ENCODE measurements around the gene RPS21.

Gene RPS21

DNA sequence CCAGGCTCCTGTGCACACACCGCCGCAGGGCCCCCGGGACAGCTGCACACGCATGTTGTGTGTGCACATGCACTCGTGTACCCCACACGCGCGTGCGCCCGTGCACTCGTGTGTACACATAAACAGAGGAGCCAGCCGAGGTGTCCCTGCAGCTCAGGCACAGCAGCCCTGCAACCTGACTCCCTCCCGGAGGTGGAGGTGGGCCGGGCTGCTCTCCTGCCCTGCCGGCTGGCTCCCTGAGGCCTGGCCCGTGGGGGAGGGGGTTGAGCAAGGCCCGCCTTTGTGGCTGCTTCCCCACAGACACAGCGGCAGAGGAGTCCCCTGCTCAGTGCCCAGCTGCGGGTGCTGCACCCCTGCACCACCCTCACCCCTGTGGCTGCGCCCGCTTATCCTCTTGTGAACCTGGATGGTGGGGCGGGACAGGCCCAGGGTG lies 39.8 kb downstream of the RPS21 start:
- no peak for TF ChIP-seq CTCF (IDR thresholded peaks at IDR 0.05; ENCODE audit: low read depth, low read length, missing control alignments)
- no peak for DNase-seq (ENCODE audit: low read depth)

GRCh38 chr20:62427172-62428001 lies 40.5 kb downstream of the RPS21 start, which contains the start of gene RBBP8NL:
Gene RBBP8NL (minus strand): TSS chr20:62427539. CDS start chr20:62419647, 7,892 bp downstream.
- TF ChIP-seq CTCF (IDR thresholded peaks at IDR 0.05; ENCODE audit: low read depth, low read length, missing control alignments): no peak
- no peak for DNase-seq (ENCODE audit: low read depth)
- H3K4me3 ChIP-seq (ENCODE audit: low read depth, low read length): no peak within 1 kb of the TSS

More for the DNA sequence above, 39.8 kb downstream of the RPS21 start:
- no peak overlapping the region for H3K4me3 ChIP-seq (ENCODE audit: low read depth, low read length)

GRCh38 chr20:62428002-62428372 lies 41.1 kb downstream of the RPS21 start:
- DNase-seq (ENCODE audit: low read depth): no peak
- H3K4me3 ChIP-seq (ENCODE audit: low read depth, low read length): no peak overlapping the region
- no peak for TF ChIP-seq CTCF (IDR thresholded peaks at IDR 0.05; ENCODE audit: low read depth, low read length, missing control alignments)

DNA sequence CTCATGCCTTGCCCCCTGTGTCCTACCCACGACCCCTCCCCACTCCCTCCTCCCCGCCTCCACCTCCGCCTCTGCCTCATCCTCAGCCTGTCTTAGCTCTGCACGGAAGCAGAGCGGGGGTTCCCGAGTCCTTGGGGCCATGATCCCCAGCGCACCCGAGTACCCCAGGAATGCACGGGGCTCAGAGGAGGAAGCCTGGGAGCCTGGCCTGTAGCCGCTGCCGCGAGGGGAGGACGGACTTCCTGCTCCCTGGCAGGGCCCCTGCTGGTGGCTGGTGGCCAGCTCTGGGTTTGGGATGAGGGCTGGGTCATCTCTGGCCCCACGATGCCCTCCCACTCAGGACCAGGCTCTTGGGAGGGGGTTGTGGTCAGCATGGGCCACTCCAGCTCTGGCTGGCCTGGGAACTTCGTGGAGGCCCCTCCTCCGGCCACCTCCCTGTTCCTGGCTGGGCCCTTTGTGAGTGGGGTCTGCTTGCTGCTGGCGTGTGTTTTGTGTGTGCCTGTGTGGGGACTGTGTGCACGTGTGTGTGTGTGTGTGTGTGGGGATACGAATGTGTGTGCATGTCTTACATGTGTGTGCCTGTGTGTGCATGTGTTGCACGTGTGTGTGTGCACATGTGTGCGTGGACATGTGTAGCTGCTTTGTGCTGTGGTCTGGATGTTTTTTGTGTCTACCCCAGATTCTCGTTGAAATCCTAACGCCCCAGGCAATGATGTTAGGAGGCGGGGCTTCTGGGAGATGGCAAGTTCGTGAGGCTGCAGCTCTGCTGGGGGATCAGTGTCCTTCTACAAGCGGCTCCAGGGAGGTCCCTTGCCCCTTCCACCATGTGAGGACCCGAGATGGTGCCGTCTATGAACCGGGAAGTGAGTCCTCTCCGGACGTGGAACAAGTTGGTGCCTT lies 41.7 kb downstream of the RPS21 start:
- DNase-seq (ENCODE audit: low read depth): no peak
- no peak for TF ChIP-seq CTCF (IDR thresholded peaks at IDR 0.05; ENCODE audit: low read depth, low read length, missing control alignments)
- H3K4me3 ChIP-seq (ENCODE audit: low read depth, low read length): no peak overlapping the region

- no peak for TF ChIP-seq CTCF (IDR thresholded peaks at IDR 0.05; ENCODE audit: low read depth, low read length, missing control alignments)
- H3K4me3 ChIP-seq (ENCODE audit: low read depth, low read length): no peak overlapping the region
- no peak for DNase-seq (ENCODE audit: low read depth)
Observed at GRCh38 chr20:62429455-62430310, 42.8 kb downstream of the RPS21 start.

DNA sequence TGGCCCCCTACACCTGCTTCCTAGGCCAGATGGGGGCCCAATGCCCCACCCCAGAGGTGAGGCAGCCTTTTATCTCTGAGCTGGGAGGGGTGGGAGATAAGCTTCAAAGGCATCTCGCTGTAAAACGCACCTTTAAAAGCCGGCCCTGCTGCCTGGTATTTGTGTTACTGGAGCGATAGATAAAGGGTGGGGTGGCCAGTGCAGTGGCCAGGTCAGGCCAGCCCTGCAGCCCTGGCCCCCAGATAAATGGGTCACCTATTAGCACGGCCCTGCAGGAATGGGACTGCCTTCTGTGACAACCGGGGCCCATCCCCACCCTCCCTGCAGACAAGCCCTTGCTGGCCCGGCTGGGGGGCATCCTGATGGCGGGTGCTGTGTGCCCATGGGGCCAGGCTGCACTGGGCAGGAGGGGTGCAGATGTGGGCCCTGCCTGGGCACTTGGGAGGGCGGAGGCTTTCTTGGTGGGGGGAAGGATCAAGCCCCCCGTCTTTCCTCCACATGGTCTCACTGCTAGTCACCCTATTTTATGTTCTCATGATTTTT lies 43.5 kb downstream of the RPS21 start:
- H3K4me3 ChIP-seq (ENCODE audit: low read depth, low read length): no peak overlapping the region
- TF ChIP-seq CTCF (IDR thresholded peaks at IDR 0.05; ENCODE audit: low read depth, low read length, missing control alignments): no peak
- no peak for DNase-seq (ENCODE audit: low read depth)

All from GM12864 (cell line).